SK-N-SH (cell line): ENCODE measurements around the gene ATP11C.

Experiments used
- CTCF ChIP-seq: fragments of 200-600 bp; sonication (generic); IDR thresholded peaks from 2 replicates; pipeline ENCODE4 v1.6.1; 2017; ENCODE audit warnings: antibody characterized with exemption, mild to moderate bottlenecking, moderate library complexity
- GABPA ChIP-seq: IDR thresholded peaks from 2 replicates; pipeline ENCODE4 v1.4.0; 2012; ENCODE audit warnings: low read depth, mild to moderate bottlenecking
- REST ChIP-seq: IDR thresholded peaks from 2 replicates; pipeline ENCODE4 v1.6.1; 2012; ENCODE audit warnings: mild to moderate bottlenecking, low read depth, low read length, moderate library complexity

DNA sequence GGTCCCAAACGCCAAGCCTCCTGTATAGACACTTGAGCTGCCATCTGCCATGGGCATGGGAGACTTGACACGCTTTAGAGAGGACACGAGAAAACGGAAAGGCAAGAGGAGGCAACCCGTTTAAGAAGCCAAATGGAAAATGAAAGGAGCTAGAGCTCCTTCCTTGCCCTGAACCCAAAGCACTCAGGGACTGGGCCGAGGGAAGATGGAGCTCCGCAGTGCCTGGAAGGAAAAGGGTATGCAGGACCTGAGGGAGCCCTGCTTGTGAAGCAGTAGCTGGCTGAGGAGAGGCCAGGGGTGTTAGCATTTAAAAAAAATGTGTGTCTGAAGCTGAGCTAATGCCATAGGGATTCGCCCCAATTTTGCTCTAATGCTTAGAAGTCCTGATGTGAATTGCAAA, 239.9 kb downstream of the ATP11C start:
- no peak for TF ChIP-seq GABPA
- no peak for TF ChIP-seq CTCF
- no peak for TF ChIP-seq REST
